GM12891 (cell line): ENCODE measurements around the gene SLC19A1.
"Not testable (repeated sequence)": the region's sequence is repeated elsewhere in the genome, so short reads cannot be mapped to it uniquely, and the experiment has no call there.

Source experiments
- POLR2A ChIP-seq: IDR thresholded peaks from 2 replicates; pipeline ENCODE4 v1.6.1; 2011; ENCODE audit warnings: low read depth, low read length, control low read depth
- POLR2AphosphoS5 ChIP-seq: IDR thresholded peaks from 2 replicates; pipeline ENCODE4 v1.6.1; 2011; ENCODE audit warnings: low read depth, low read length, control low read depth
- SPI1 ChIP-seq: IDR thresholded peaks from 2 replicates; pipeline ENCODE4 v1.6.1; 2011; ENCODE audit warnings: low read depth, low read length, control low read depth
- TAF1 ChIP-seq: IDR thresholded peaks from 2 replicates; pipeline ENCODE4 v1.6.1; 2011; ENCODE audit warnings: low read depth, low read length, control low read depth

- TF ChIP-seq POLR2A, TAF1, POLR2AphosphoS5, SPI1: not testable (repeated sequence)
These were observed 21.9 kb upstream of the SLC19A1 start for GRCh38 chr21:45564137-45564536.
